Measurements from ENCODE around the gene BEAN1.

Gene BEAN1

DNA sequence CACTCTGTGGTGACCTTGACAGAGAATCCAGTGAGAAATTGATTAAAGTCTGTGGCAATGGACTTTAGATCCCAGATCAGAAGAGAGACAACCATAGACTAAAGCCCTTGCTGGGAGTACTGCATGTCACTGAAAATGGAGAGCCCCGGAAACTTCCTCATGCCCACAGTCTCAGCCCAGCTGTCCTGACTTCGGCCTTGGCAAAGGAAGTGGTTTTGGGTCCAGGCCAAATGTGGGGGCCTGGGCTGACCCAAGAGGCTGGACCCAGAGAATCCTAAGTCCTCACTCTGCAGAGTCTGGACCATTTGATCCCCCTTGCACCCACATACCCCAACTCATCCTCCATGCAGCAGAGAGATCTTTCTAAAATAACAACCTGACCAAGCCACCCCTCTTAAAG lies 4.7 kb upstream of the BEAN1 start:
- DNase-seq: no peak

GRCh38 chr16:66423177-66423576 lies 3.9 kb upstream of the BEAN1 start:
- DNase-seq: no peak

- no peak for DNase-seq
Observed at GRCh38 chr16:66425651-66426050, 1.4 kb upstream of the BEAN1 start.

- no peak for DNase-seq
Observed at GRCh38 chr16:66426112-66427035, 721 bp upstream of the BEAN1 start.

DNA sequence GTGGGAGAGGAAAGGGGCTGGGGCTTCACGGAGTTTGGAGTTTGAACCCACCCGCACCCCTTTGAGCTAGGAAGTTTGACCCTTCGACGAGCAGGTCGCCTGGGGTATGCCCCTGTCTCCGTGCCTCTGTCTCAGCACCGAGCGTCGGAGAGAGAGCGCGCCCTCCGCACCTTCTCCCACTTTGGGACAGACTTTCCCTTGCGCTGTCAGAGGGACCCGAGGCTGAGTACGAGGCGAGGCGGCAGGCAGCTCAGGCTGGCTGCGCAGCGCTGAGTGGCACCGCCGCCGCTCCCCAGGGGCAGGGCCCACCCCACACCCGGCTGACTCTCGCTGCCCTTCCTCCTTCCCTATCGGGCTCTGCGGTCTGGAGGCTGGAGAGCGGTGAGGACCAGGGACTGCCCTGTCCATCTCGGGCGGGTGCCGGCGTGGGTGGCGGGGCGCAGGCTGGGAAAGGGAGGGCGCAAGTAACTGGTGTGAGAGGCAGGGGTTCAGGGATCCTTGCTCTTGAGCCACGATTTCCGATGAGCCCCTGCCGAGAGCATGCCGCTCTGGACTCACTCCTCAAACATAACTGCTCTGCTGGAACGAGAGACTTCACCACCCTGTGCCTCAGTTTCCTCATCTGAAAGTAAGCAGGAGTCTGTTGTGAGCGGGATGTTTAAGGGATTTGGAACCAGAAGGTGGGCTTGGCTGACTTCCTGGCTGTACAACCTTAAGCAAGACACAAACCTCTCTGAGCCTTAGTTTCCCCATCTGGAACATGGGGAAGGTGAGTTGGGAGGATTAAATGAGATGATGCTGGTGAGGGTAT lies 981 bp downstream of the BEAN1 start:
- no peak for DNase-seq

DNA sequence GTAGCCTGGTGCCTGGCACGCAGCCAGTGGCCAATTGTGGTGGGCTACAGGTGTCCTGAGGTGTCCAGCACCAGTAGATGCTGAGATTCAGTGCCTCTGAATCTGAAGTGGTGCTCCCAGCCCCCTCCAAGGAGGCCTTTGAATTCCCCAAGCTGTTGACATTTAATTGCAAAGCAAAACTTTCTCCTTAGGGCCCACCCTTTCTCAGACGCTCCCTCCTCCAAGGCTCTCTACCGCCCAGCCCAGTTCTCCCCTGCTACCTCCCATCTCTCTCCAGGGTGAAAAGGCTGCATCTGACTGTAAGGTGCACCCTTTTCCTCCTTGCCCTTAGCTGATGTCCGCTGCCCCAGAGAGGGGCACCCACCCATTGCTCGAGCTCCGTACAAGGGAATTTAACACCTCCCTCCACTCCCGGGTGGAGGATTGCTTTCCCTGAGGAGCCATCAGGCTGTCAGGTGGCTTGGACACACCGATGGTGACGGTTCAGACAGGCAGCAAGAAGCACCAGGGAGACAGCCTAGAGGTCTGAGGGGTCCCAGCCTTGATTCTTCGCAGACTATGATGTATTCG lies 1.7 kb downstream of the BEAN1 start:
- DNase-seq: no peak

- DNase-seq: no peak
Observed at GRCh38 chr16:66429290-66429962, 2.3 kb downstream of the BEAN1 start.

- no peak for DNase-seq
Observed at GRCh38 chr16:66430214-66430613, 3.1 kb downstream of the BEAN1 start.

- no peak for DNase-seq
Observed at GRCh38 chr16:66431760-66432159, 4.7 kb downstream of the BEAN1 start.

GRCh38 chr16:66432429-66432828 lies 5.3 kb downstream of the BEAN1 start:
- no peak for DNase-seq

- no peak for DNase-seq
Observed at GRCh38 chr16:66434619-66435430, 7.7 kb downstream of the BEAN1 start.

GRCh38 chr16:66435896-66436295 lies 8.8 kb downstream of the BEAN1 start:
- DNase-seq: no peak

DNA sequence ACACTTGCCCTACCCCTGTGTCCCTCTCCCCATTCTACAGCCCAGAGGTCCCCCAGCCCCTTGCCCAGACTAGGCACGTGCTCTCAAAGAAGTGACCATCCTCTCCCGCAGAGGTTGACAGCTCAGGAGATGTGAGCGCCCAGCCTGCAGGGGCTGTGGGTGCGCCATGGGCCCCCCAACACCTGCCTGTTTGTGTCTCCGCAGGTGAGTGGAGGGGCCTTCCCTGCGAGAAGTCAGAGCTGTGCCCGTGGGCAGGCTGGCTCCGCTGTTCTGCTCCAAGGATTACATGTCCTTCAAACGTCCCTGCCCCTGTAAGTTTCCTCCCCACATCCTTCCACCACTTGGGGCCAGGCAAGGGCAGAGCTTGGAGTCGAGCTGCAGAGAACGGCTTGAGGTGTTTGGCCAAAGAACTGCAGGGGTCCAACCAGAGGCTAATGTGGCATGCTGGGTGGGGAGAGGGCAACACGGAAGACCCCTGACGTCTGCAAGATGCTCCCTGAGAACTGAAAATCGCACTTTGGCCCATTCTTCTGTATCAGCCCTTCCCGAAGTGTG lies 10.4 kb downstream of the BEAN1 start:
- no peak for DNase-seq

GRCh38 chr16:66438536-66438935 lies 11.4 kb downstream of the BEAN1 start:
- DNase-seq: no peak

DNA sequence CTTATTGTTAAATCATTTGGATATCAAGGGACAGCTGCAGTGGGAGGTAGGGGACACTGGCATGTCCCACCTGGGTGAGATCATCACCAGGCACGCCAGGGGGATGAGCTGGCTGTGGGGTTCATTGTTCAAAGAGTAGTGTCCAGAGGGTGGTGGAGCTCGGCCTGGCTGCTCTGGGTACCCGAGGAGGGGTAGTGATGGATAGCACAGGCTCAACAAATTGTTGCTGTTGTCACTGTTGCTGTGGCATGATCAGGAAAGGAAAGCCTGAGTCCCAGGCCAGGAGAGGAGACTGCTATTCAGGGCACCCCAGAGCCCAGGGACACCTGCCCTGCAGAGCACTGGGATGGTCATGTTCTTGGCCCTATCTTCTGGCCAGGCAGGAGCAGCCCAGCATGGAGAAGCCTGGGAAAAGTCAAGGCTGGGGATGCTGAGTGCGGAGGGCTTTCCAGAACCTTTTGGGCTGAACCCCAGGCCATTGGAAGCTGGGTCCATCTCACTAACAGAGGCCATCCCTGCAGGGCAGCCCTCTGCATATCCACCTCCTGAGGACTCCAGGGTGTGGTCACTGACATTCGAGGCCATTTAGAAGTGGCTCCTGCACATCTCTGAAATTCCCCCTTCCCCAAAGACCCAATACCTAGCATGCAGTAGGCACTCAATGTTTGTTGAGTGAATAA lies 12.1 kb downstream of the BEAN1 start:
- no peak for DNase-seq

DNA sequence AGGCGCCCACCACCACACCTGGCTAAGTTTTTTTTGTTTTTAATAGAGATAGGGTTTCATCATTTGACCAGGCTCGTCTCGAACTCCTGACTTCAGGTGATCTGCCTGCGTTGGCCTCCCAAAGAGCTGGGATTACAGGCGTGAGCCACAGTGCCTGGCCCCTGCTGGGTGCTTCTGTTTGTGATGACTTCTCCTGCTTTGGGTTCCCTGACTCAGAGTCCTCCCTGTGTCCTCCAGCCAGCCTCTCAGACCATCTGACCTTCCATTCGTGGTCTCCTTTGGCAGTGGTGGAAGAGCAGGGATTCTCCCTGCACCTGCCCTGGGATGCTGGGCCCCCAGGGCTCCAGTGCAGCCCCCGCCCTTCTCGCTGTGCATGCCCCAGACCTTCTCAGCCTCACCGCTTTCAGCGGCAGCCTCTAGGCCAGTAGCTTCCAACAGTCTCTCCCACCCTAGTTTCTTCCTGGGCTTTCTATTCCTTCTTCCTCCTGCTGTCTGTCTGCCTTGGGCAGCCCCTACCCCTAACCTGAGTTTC lies 13.2 kb downstream of the BEAN1 start:
- no peak for DNase-seq

DNA sequence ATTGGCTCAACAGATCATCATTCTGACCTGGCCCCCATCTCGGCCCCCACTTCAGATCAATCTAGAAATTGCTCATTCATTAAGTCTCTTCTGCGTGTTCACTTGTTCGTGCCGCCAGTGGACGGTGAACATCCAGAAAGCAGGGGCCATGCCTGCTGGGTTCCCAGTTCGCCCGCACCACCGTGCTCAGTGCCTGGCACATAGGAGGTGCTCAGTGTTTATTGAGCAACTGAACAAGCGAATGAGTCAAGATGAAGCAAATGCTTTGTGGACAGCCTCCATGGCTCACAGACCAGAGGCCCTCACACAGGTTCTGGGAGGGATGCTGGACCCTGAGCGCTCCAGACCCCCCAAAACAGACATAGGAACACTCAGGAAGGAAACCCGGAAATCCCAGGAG lies 13.9 kb downstream of the BEAN1 start:
- DNase-seq: no peak

- no peak for DNase-seq
Observed at GRCh38 chr16:66441586-66442375, 14.7 kb downstream of the BEAN1 start.

GRCh38 chr16:66442502-66443268 lies 15.6 kb downstream of the BEAN1 start:
- DNase-seq: no peak
